AG09319 (cell line): Measurements from ENCODE around the gene JPT2.

Source experiments
- DNase-seq: peaks from one replicate; pipeline ENCODE4 v3.0.0-alpha.2; 2010; ENCODE audit warnings: low read depth; ENCODE audit errors: extremely low read depth
- CTCF ChIP-seq: IDR thresholded peaks from 2 replicates; pipeline ENCODE4 v1.5.1; 2011; ENCODE audit warnings: low read depth, mild to moderate bottlenecking, inconsistent platforms, low read length, moderate library complexity

JPT2 gene

DNA sequence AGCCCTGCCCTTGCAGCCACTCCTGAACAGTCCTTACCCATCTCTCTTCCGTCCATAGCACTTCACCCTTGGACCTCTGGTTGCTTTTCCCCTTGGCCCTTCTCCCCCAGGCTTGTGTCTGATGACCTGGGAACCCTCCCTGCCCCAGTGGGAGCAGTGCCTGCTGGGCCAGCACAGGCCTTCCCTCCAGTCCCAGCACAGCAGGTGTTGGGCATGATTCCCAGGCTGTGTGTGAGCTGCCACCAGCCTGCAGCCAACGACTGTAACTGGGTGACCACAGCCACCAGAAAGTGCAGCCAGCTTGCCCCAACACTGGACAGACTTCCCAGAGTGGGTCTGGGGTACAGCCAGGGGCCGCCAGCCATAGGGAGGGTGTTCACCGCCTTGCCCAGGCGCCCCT lies 35.9 kb upstream of the JPT2 start:
- no peak for DNase-seq
- TF ChIP-seq CTCF, result no peak

GRCh38 chr16:1642753-1643152 lies 35.3 kb upstream of the JPT2 start:
- no peak for DNase-seq
- TF ChIP-seq CTCF, result no peak

DNA sequence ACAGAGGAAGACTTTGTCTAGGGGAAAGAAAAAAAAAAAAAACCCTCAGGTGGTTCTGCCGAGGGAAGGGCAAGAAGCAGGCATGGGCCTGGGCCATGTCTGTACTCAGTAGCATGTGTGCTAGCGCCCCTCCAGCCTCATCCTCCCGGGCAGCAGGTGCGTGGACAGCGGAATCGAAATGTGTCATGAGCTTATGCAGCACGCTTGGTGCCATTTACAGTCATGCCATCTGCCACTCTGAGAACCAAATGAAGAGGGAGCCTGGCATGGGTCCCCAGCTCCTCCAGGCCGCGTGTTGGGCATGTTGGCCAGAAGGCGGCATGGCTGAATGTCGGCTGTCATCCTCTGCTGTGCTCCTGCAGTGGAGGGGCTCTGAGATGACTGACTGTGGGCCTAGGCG lies 34.6 kb upstream of the JPT2 start:
- DNase-seq, result no peak
- TF ChIP-seq CTCF, result no peak

DNA sequence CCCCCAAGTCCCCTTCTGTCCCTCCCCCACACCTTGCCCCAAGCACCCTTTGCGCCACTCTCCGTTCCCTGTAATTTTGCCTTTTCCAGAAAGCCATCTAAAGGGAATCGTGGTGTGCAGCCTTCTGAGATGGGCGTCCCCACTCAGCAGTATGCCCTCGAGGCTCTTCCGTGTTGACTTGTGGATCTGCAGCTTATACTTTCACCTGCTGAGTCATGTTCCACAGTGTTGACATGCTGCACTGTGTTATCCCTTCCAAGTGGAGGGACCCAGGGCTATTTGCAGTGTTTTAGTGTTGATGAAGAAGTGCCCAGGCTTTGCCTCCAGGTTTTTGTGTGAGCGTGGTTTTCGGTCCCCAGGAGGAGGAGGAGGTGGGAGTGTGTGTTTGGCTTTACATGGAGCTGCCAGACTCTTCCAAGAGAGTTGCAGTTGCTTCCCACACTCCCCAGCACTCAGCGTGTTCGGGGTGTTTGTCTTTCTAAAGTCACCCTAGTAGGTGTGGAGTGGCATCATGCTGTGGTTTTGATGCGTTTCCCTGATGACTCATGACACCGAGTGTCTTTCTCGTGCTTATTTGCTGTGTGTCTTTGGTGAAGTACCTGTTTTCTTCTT lies 32.1 kb upstream of the JPT2 start:
- DNase-seq, result no peak
- TF ChIP-seq CTCF, result no peak

DNA sequence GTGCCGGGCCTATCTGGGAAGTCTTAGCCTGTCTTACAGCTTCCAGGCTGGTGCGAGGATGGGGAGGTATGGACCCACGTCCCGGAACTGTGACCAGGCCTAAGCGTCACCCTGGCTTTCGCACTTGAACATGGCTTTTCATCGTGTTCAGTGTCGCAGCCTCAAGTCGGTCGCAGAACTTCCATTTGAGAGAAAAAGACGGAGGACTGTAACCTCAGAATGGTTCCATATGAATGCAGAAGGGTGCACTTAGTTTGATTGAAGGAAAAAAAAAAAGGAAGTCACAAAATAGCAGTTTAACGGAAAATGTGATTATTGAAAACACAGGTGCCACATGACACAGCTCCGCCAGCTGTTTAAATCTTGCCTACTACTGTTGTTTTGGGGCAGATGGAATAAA lies 30.2 kb upstream of the JPT2 start:
- DNase-seq, result no peak
- TF ChIP-seq CTCF, result no peak

- TF ChIP-seq CTCF, result no peak
- DNase-seq, result no peak
Measured at GRCh38 chr16:1650131-1650530, 27.9 kb upstream of the JPT2 start.

DNA sequence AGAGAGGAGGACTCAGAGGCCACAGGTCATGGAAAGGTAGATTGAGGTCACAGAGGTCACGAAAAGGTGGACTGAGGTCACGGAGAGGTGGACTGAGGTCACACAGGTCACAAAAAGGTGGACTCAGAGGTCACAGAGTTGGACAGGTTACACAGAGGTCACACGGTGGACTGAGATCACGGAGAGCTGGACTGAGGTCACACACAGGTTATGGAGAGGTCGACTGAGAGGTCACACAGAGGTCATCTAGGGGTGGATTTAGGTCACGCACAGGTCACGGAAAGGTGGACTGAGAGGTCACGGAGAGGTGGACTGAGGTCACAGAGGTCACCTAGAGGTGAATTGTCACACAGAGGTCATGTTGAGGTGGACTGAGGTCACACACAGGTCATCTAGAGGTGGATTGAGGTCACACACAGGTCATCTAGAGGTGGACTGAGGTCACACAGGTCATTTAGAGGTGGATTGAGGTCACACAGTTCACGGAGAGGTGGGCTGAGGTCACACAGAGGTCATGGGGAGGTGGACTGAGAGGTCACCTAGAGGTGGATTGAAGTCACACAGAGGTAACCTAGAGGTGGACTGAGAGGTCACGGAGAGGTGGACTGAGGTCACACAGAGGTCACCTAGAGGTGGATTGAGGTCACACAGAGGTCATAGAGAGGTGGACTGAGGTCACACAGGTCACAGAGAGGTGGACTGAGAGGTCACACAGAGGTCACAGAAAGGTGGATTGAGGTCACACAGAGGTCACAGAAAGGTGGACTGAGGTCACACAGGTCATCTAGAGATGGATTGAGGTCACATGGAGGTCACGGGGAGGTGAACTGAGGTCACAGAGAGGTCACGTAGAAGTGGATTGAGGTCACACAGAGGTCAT lies 26.7 kb upstream of the JPT2 start:
- no peak for TF ChIP-seq CTCF
- DNase-seq, result no peak
